IMR-90 (cell line): ENCODE results near the gene PTPRF.

Experiments
- BHLHE40 ChIP-seq: fragments of 150-350 bp; IDR thresholded peaks from 2 replicates; pipeline ENCODE4 v1.6.1; 2016; ENCODE audit warnings: mild to moderate bottlenecking, low read depth, low read length
- CEBPB ChIP-seq: IDR thresholded peaks from 2 replicates; pipeline ENCODE4 v1.6.1; 2012; ENCODE audit warnings: low read depth, low read length, improper control_type of control experiment
- MAZ ChIP-seq: IDR thresholded peaks from 2 replicates; pipeline ENCODE4 v1.6.1; 2012; ENCODE audit warnings: low read depth, mild to moderate bottlenecking, low read length, improper control_type of control experiment, moderate library complexity, borderline replicate concordance
- MXI1 ChIP-seq: IDR thresholded peaks from 2 replicates; pipeline ENCODE4 v1.6.1; 2012; ENCODE audit warnings: low read depth, mild to moderate bottlenecking, low read length, moderate library complexity, borderline replicate concordance
- POLR2A ChIP-seq: IDR thresholded peaks from 2 replicates; pipeline ENCODE4 v1.6.1; 2012; ENCODE audit warnings: mild to moderate bottlenecking, low read depth, low read length
- RCOR1 ChIP-seq: IDR thresholded peaks from 2 replicates; pipeline ENCODE4 v1.6.1; 2012; ENCODE audit warnings: mild to moderate bottlenecking, low read length, improper control_type of control experiment; ENCODE audit not compliant: insufficient replicate concordance
- RFX5 ChIP-seq: IDR thresholded peaks from 2 replicates; pipeline ENCODE4 v1.8.0; 2012; ENCODE audit warnings: low read depth, mild to moderate bottlenecking, low read length, moderate library complexity
- SMC3 ChIP-seq: fragments of 150-350 bp; IDR thresholded peaks from 2 replicates; pipeline ENCODE4 v1.6.1; 2016; ENCODE audit warnings: low read depth, mild to moderate bottlenecking, antibody characterized with exemption, low read length, moderate library complexity
- TF ChIP-seq, protein P1 (sequence below): conservative IDR thresholded peaks from 2 replicates; pipeline ENCODE4 v1.5.1; 2012; ENCODE audit warnings: mild to moderate bottlenecking, low read depth, low read length, improper control_type of control experiment

DNA sequence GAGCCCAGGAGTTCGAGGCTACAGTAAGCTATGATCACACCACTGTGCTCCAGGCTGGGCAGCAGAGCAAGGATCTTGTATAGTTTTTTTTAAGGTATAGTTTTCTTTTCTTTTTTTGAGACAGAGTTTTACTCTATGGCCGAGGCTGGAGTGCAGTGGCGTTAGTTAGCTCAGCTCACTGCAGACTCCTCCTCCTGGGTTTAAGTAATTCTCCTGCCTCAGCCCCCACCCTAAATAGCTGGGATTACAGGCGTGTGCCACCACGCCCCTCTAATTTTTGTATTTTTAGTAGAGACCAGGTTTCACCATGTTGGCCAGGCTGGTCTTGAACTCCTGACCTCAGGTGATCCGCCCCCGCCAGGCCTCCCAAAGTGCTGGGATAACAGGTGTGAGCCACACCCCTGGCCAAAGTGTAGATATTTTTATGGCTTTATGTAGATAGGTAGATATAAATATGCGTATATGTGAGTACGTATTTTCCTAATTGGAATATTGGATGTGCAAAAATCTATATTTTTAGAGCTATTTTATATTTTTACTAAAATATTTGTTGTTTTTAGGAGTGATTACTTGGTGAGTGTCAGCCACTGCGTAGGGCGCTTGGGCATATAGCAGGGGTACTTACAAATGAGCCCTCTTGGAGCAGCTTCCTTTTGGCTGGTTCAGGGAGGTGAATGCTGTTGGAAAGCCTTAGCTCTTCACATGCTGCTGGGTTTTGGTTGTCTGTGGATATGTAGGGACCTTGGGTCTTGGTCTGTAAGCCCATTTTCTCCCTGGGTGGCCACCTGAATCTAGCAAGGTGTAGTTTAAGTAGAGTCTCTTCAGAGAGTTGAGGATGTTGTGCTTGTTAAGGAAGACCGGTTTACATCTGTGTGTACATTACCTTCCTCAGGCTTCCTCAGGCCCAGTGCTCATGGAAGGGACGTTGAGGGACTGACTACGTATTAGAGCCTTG, 128.8 kb downstream of the PTPRF start:
- TF ChIP-seq, protein P1, sequence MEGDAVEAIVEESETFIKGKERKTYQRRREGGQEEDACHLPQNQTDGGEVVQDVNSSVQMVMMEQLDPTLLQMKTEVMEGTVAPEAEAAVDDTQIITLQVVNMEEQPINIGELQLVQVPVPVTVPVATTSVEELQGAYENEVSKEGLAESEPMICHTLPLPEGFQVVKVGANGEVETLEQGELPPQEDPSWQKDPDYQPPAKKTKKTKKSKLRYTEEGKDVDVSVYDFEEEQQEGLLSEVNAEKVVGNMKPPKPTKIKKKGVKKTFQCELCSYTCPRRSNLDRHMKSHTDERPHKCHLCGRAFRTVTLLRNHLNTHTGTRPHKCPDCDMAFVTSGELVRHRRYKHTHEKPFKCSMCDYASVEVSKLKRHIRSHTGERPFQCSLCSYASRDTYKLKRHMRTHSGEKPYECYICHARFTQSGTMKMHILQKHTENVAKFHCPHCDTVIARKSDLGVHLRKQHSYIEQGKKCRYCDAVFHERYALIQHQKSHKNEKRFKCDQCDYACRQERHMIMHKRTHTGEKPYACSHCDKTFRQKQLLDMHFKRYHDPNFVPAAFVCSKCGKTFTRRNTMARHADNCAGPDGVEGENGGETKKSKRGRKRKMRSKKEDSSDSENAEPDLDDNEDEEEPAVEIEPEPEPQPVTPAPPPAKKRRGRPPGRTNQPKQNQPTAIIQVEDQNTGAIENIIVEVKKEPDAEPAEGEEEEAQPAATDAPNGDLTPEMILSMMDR = no peak
- TF ChIP-seq MAZ (no peak), POLR2A (no peak), RCOR1 (no peak), RFX5 (no peak), CEBPB (no peak), BHLHE40 (no peak), MXI1 (no peak), SMC3 (no peak)
